GM19099 (cell line): Measurements from ENCODE around the gene NCOA1.

ENCODE experiments used
- POLR2A ChIP-seq: IDR thresholded peaks from 3 replicates; pipeline ENCODE4 v1.6.1; 2011; ENCODE audit warnings: low read depth; ENCODE audit not compliant: insufficient read length; ENCODE audit errors: extremely low read depth

The NCOA1 gene

DNA sequence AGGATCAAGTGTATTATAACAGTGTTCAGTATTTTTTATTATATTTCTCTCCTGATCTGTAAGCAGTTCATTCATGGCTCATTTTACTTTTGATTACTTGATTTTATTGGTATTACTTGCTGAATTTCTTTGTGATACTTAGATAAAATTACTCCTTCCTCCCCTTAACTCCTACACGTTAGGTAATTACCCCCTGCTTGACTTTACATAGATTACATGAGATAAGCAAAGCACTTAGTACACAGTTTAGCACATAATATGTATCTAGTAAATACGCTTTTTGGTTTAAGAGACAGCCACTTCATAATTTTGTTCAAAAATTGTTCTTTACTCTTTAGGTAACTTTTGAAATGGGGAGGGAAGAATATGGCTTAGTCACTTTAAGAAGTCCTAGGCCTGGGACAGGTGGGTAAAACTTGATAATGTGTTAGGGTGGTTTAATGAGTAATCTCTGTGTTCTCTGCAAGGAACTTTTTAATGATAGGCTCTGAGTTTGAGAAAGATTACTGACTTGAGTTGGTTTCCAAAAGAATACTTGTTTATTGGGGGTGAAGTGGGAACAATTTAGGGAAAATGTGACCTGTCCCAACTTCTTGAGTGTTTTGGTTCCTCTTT, 80.9 kb downstream of the NCOA1 start:
- no peak for TF ChIP-seq POLR2A

DNA sequence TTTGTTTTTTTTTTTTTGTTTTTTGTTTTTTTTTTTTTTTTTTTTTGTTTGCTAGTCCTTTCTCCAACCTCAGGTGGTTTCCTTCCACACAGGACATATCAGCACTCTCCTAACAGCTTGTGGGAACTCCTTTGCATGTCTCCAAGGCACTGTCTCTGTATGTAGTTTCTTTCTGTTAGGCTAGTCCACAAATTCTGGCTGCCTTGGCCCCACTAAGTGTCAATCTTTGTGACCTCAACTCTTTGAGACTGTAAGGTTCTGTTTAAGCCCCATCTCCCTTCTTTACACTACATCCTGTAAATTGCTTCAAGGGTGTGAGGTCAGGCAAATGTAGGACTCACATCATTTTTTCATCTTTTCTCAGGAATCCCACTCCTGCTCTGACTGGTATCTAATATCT, 85.1 kb downstream of the NCOA1 start:
- no peak for TF ChIP-seq POLR2A

DNA sequence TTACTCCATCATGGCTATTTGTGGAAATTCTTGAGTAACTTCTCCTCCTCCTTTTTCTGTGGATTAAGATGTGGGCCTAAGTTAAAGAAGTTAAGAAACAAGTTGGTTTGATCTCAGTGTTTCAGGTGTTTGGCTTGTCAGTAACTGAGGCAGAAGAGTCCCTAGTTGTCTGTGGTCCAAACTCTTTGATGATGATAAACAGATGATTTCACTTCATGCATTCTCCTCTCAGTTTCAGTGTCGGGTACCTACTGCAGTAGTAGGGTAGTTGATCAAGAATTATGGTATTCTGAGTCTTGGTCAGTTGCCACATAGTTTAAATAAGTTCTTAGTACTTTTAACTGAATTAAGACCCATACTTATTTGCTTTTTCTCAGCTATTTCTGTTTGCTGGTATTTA, 85.6 kb downstream of the NCOA1 start:
- no peak for TF ChIP-seq POLR2A

DNA sequence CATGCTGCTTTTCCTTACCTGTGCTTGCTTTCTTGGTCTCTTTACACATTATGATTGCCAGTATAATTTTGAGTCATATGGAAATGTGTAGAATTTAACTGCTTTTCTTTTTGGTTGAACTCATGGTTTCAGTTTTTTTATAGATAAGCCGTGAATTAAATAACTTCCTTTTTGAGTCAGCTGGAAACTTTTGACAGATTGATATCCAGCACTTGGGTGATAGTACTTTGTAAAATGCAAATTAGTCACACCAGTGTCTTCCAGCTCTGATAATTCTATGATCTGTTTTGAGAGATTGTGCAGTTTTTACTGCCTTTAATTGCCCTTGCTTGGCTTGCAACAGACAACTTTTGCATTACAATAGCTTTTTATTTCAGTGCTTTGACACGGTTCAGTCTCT, 86.4 kb downstream of the NCOA1 start:
- no peak for TF ChIP-seq POLR2A

DNA sequence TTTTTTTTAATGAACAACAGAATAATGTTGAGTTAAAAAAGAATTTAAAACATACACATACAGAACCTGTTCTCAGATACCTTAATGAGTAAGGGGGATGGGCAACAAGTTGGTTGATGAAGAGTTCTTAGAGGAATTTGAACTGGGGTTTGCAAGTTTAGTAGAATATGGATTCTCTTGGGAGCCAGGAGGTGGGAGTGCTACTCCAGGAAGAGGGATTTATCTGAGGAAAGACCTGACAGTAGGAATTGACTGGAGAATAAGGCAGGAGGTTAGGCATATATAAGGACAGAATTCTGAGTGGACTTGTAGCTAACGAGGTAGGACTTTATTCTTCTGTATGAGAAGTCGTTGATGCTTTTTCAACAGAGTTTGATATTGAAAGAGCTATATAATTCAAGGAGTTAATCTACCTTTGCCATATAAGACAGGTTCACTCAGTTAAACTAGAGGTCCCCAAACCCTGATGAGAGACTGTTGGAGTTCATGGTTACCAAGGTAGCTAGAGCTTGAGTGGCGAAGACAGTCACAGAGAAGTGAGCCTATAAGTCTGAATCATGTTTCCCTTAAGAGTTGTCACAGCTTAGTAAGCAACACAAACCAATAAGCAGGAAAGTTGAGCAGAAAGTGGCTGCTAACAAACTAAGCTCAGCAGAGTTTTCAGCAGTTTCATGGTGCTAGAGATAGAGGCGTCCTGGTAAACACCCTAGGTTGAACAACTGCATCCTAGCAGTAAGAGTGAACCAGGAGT, 88.2 kb downstream of the NCOA1 start:
- TF ChIP-seq POLR2A = no peak

DNA sequence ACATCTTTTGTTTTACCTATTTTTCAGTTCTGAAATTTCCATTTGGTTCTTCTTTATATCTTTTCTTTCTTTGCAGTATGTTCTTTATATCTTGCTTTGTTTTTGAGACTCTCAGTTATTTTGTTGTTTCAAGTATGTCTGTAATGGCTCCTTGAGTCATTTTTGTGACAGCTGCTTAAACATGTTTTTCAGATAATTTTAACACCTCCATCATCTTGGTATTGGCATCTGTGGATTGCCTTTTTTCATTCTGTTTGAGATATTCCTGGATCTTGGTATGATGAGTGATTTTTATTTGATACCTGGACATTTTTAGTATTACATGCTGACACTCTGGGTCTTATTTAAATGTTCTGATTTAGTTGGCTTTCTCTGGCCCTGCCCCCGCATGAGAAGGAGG, 89.5 kb downstream of the NCOA1 start:
- no peak for TF ChIP-seq POLR2A

DNA sequence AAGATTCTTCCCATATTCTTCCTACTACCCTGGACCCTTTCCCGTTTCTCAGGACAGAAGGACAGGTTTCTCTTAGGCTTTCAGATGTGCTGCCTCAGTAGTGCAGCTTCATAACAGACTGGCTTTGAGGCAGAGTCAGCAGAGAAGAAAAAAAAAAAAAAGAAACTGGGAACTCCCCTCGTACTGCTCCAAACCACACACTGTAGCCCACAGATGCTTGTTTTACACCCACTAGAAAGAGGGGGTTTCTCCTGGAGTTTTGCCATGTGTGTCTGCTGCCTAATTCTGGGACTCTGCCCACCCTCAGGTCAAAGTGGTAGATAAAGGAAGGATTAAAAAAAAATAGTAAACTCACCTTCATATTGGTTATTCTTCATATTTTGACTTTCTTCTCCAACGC, 95.9 kb downstream of the NCOA1 start:
- no peak for TF ChIP-seq POLR2A

DNA sequence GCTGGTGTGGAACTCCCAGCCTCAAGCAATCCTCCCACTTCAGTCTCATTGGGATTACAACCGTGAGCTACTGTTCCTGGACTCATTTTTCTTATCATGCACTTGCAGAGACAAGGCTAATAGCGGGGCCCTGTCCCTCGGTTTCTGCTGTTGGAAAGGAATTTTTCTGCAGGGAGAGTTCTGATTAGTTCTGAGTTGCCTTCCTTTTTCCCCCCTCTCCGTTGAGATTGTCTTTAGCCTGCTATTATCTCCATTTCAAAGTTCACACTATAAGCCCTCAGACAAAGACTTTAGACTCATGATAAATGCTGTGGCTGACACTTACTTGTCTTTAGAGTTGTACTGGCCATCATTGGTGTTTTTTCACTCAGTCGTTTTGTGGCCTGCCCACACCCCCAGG, 97.2 kb downstream of the NCOA1 start:
- TF ChIP-seq POLR2A = no peak

DNA sequence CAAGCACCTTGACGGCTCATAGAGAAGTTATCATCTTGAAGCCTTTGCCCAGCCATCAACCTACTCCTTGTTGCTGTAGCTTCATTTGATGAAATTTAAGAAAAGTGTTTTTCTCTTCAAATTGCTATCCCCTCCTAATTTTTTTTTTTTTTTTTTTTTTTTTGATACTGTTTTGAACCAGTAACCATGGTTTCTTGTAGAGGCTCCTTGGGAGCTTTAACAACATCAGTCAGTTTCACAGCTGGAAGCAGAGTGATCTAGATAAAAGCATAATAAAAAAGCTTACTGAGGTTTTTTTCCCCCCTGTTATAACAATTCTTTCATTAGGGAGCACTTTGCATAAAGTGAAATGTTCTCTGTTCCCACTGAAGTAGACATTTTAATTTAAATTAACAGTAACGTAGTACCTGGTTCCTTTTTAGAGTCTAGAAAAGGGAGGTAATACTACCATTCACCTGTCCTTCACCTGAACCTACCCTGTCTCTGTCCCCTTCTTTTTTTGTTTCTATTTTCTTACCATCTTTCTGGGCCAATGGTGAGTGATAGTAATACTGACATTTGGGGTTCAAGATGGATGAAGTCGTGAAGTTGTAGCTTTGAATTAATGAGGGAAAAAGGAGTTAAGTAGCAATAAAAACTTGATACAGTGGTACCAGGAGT, 101.5 kb downstream of the NCOA1 start:
- no peak for TF ChIP-seq POLR2A

DNA sequence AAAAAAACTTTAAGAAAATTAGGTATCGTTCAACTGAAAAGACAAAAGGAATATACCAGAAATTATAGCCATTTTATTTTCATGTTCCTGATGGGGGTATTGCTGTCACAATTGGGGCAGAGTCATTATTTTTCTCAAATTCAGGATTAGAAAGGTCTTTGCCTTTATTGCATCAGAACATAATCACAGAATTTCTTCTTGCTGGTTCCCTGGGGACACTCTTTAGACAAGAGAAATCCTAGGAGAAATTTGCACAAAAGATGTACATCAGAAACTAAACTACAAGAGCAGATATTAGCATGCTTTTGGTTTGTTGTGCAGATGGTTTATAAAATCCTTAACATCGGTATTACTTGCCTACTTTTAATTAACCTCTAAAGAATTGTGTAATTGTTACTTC, 103.2 kb downstream of the NCOA1 start:
- TF ChIP-seq POLR2A = no peak

DNA sequence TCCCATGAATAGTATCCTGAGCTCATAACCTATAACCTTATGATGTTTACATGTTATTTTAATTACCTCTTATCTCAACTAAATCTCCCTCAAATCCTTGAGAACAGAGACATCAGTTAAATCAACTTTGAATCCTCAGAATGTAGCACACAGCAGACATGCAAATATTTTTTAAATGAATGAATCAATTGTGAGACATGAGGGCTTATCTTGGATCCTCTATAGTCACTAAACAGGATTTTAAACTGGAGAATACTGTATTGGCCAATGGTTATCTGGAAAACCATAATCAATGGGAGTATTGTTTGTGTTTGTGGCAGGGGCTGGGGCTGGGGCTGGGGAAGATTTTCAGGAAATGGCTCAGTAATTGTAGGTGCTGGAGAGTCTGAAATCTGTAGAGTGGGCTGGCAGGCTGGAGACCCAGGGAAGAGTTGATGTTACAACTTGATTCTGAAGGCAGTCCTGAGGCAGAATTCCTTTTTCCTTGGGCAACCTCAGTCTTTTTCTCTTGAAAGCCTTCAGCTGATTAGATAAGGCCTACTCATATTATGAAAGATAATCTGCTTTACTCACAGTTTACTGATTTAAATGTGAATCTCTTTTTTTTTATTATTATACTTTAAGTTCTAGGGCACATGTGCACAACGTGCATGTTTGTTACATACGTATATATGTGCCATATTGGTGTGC, 106.3 kb downstream of the NCOA1 start:
- no peak for TF ChIP-seq POLR2A

DNA sequence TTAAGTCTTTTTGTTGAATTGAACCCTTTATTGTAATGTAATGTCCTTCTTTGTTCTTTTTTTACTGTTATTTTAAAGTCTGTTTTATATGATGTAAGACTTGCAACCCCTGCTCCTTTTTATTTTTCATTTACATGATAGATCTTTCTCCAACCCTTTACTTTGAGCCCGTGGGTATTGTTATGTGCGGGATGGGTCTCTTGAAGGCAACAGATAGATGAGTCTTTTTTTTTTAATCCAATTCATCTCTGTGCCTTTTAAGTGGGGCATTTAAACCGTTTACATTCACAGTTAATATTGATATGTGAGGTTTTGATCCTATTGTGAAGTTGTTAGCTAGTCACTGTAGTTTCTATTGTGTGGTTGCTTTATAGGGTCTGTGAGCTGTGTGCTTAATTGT, 120.6 kb downstream of the NCOA1 start:
- TF ChIP-seq POLR2A = no peak

DNA sequence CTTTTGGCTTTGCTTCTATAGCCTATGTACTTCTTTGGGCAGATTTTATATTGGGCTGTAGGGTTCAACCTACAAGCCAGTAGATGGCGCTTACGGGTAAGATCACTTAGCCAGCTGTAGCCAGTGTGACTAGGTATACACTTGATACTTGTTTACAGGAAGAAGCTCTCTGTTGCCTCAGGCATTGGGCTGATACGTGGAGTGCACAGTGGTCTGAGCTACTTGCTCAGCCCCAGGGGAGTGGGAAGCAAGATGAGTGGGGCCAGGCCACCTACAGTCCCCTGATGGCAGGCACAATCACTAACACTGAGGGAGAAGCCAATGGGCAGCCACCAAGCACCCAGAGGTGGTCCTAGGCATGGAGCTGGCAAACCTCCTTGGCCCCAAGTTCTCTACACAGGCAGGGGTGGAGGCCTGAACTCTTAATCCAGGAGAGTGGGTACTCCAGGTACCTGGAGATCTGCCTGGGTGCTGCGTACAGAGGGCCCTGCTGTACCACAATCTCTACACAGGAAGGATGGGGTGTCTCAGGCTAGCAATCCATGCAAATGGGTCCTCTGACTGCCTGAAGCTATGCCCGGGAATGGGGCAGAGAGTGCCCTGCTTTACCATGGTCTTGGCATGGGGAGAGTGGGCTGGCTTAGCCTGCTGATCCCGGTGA, 122.2 kb downstream of the NCOA1 start:
- no peak for TF ChIP-seq POLR2A

DNA sequence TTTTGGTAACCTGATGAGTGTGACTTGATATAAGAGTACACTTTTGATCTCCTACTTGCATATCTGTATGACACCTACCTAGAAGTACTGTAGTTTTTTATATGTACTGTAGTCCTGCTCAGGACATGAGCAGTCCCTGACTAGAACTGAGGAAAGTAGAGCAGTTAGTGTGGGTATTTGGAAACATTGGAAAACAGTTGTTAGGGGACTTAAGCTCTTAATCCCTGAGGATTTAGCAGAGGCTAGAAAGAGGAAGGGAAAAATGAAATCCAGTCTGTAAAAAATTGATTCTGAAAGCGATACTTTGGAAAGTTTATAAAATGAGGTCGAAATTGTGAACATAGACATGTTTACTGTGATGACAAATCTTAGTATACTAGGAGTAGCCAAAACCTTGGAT, 125.6 kb downstream of the NCOA1 start:
- TF ChIP-seq POLR2A = no peak

DNA sequence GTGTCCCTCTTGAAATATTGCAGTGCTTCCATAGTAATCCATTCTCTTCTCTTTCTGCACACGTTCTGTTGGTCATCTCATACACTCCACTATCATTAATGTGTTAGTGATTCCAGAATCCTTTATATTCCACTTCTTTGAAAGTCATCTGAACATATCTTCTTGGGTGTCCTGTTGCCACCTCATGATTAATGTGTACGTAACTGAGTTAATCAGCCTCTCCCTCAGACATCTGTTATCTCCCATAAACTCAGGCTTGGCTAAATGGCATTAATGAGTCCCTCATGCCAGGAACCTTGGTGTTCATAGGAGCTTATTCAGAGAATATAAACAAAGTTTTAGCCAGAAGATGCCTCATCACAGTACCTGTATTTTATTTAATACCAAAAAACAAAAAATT, 126.4 kb downstream of the NCOA1 start:
- no peak for TF ChIP-seq POLR2A
